Activated naive CD4-positive, alpha-beta T cell treated with anti-CD3 and anti-CD28 coated beads, Interleukin-2, amount 10 ng/mL, durations not matched to agents 7 days and 5 days (primary cell): ENCODE data around the gene BICRA.
"Not testable (repeated sequence)": the region's sequence is repeated elsewhere in the genome, so short reads cannot be mapped to it uniquely, and the experiment has no call there.

Source experiments
- CTCF ChIA-PET: fragments of 350-600 bp; sonication (Branson Sonifier 250); formaldehyde crosslinking; loops from one replicate; lab custom pipeline; 2021; ENCODE audit warnings: antibody characterized with exemption; lab: Charles Lee
- DNase-seq: peaks from one replicate; pipeline ENCODE4 v3.0.0-alpha.2; 2020
- H3K27ac Mint-ChIP-seq: one replicate; pipeline ENCODE4 v1.8.0; 2021; ENCODE audit warnings: mild to moderate bottlenecking, moderate library complexity, mixed read lengths
- H3K27me3 Mint-ChIP-seq: one replicate; pipeline ENCODE4 v1.8.0; 2021; ENCODE audit warnings: mild to moderate bottlenecking, mixed read lengths
- H3K36me3 Mint-ChIP-seq: one replicate; pipeline ENCODE4 v1.8.0; 2021; ENCODE audit warnings: mixed read lengths
- H3K4me1 Mint-ChIP-seq: one replicate; pipeline ENCODE4 v1.8.0; 2021; ENCODE audit warnings: mixed read lengths
- H3K4me3 Mint-ChIP-seq: one replicate; pipeline ENCODE4 v1.8.0; 2021; ENCODE audit warnings: mild to moderate bottlenecking, moderate library complexity, mixed read lengths
- H3K9me3 Mint-ChIP-seq: one replicate; pipeline ENCODE4 v1.8.0; 2021; ENCODE audit warnings: mixed read lengths

The BICRA gene

DNA sequence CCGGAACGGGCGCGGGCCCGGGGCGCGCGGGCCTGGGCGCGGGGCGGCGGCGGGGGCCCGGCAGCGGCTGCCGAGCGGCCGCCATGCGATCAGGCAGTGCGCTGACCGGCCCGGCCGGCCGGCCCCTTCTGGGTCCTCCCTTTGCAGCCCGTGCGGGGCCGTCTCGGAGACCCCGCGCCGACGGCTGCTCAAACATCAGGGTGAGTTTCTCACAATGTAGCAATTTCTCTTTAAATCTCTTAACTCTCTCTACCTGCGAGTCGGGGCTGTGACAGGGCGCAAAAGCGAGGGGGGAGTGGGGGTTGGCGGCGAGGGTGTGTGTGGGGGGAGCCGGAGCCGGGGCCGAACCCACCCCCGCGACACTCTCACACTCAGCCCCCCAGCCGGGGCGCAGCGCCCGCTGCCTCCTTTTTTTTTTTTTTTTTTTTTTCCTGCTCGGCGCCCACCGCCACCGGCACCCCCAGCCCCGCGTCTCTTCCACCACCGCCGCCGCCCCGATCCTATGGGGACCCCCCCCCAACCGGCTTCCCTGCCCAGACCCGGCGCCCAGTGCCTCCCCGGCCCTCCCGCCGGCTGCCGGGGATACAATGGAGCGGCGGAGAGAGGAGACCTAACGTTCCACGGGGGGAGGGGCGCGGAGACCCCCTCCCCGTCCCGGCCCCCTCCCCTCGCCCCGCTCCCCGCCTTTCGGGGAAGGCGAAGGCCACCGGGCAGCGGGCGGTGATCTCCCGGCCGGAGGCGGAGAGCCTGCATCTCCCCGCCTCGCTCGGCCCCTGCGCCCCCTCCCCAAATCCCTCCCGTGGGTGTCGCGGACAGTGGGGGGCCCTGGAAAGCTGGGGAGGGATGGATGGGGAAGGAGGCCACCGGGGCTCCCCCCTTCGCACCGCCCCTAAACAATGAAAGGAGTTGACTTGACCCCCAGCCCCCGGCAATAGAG, at the start of gene BICRA:
Gene BICRA (plus strand): TSS at position 166 of the 937 bp plus-strand sequence. CDS start 64,441 bp downstream, outside the sequence.
- CTCF ChIA-PET, result no interaction called here
- Mint-ChIP-seq H3K36me3 (peaks cover 22% of the 10 kb centered on the region), H3K27ac (peak within 1 kb of the TSS; percentile 96), H3K4me3 (peak within 1 kb of the TSS; percentile 90), H3K9me3 (no peaks in the 10 kb centered on the region), H3K27me3 (peaks cover 6% of the 10 kb centered on the region), H3K4me1 (peaks cover 31% of the 10 kb centered on the region)
- peak; percentile 86 for DNase-seq

DNA sequence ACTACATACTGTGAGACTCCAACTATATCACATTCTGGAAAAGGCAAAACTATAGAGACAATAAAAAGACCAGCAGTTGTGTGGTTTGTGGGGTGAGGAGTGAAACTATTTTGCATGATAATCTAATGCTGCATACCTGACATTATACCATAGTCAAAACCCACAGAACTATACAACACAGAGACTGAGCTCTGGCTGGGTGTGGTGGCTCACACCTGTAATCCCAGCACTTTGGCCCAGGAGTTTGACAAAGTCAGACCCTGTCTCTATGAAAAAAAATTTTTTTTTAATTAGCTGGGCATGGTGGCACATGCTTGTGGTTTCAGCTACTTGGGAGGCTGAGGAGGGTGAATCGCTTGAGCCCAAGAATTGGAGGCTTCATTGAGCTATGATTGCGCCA, 47.9 kb upstream of the BICRA start:
- CTCF ChIA-PET, result interaction anchor here (1.0 kb wide), 1 partner anchor 63 kb away, joined by 6 read pairs; no protein-coding TSS in a partner anchor
- H3K4me3 Mint-ChIP-seq, result no peak overlapping the region
- DNase-seq, result no peak
- H3K9me3 Mint-ChIP-seq, result no peaks in the 10 kb centered on the region
- peaks cover 11% of the 10 kb centered on the region for H3K27me3 Mint-ChIP-seq
- H3K27ac Mint-ChIP-seq, result no peak overlapping the region
- no peaks in the 10 kb centered on the region for H3K36me3 Mint-ChIP-seq
- peaks cover 6% of the 10 kb centered on the region for H3K4me1 Mint-ChIP-seq

DNA sequence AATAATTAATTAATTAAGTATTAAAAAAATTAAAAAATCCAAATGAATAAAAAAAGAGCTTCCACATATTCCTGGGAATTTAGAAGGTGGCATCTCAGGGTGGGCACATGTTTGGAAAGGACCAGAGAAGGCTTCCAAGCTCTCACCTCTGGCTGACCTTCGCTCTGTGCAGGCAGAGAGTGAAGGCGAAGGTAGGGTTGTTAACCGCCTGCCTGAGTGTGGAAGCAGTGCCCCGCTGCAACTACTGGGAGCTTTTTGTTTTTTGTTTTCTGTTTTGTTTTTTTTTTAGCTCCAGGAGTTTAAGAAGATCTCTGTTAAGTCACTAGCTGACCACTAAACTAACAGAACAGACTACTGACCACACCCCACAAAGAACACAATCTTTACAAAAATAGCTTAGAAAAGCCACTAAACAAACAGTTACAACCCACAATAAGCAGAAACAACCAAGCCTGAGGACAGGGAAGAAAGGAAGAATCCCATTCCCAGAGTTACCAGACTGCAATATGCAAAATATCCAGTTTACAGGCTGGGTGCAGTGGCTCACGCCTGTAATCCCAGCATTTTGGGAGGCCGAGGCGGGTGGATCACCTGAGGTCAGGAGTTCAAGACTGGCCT, 47.4 kb upstream of the BICRA start:
- Mint-ChIP-seq H3K4me3 (no peak overlapping the region), H3K9me3 (no peaks in the 10 kb centered on the region), H3K4me1 (peaks cover 6% of the 10 kb centered on the region), H3K27ac (no peak overlapping the region), H3K27me3 (peaks cover 11% of the 10 kb centered on the region), H3K36me3 (no peaks in the 10 kb centered on the region)
- no peak for DNase-seq
- CTCF ChIA-PET, result interaction anchor here (1.0 kb wide), 1 partner anchor 62 kb away, joined by 6 read pairs; no protein-coding TSS in a partner anchor

DNA sequence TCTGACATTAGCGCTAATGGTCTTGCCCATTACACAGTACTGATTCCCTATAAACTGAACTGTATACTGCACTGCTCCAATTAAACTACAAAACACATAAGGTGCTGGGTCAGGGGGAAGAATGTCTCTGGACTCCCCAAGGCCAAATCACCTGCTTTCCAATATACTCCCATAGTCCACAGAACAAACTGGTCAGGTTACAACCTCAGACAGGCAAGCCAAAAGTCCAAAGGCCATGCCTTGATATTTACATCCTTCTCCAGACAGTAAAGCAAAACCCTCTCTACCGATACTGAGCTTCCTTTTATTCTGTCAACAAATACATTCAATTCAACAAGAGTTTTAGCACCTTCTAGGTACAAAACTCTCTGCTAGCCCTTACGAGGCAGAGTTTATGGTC, 44.9 kb upstream of the BICRA start:
- CTCF ChIA-PET, result no interaction called here
- Mint-ChIP-seq H3K36me3 (no peaks in the 10 kb centered on the region), H3K9me3 (no peaks in the 10 kb centered on the region), H3K4me1 (peaks cover 6% of the 10 kb centered on the region), H3K27ac (no peak overlapping the region), H3K4me3 (no peak overlapping the region), H3K27me3 (peaks cover 16% of the 10 kb centered on the region)
- DNase-seq, result no peak

DNA sequence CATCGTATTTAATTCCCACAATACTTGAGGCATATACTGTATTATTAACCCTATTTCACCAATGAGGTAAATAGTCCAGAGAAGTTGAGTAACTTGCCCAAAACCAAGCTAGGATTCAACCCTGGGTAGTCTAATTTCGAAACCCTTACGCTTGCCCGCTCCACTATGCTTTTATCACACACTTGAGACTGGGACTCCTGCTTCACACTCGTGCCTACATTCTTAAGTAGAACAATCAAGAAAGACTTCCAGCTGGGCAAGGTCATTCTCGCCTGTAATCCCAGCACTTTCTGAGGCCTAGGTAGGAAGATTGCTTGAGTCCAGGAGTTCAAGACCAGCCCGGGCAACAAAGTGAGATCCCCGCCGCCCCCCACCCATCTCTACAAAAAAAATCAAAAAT, 39.6 kb upstream of the BICRA start:
- Mint-ChIP-seq H3K27ac (no peak overlapping the region), H3K9me3 (no peaks in the 10 kb centered on the region), H3K36me3 (no peaks in the 10 kb centered on the region), H3K4me3 (no peak overlapping the region), H3K27me3 (peaks cover 42% of the 10 kb centered on the region), H3K4me1 (peaks cover 15% of the 10 kb centered on the region)
- CTCF ChIA-PET, result no interaction called here
- DNase-seq, result no peak

DNA sequence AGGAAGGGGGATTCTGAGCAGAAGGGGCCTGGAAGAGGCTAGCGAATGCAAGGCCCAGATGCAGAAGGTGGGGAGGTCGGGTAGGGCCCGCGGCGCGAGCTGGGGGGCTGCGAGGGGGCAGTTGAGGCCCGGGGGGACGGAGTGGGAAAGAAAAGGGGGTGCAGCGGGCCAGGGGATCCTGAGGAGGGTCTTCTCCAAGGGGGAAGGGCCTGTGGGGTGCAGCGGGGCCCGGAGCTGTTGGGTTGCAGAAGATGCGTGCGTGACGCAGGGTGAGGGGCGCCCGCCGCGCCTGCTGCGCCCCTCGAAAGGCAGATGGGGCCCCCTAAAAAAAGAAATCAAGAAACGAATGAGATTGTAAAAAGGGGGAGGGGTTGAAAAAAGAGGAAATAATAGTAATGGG, 36.3 kb upstream of the BICRA start:
- Mint-ChIP-seq H3K27ac (no peak overlapping the region), H3K4me1 (peaks cover 37% of the 10 kb centered on the region), H3K4me3 (no peak overlapping the region), H3K9me3 (no peaks in the 10 kb centered on the region), H3K36me3 (no peaks in the 10 kb centered on the region), H3K27me3 (peaks cover 48% of the 10 kb centered on the region)
- DNase-seq, result no peak
- CTCF ChIA-PET, result no interaction called here

DNA sequence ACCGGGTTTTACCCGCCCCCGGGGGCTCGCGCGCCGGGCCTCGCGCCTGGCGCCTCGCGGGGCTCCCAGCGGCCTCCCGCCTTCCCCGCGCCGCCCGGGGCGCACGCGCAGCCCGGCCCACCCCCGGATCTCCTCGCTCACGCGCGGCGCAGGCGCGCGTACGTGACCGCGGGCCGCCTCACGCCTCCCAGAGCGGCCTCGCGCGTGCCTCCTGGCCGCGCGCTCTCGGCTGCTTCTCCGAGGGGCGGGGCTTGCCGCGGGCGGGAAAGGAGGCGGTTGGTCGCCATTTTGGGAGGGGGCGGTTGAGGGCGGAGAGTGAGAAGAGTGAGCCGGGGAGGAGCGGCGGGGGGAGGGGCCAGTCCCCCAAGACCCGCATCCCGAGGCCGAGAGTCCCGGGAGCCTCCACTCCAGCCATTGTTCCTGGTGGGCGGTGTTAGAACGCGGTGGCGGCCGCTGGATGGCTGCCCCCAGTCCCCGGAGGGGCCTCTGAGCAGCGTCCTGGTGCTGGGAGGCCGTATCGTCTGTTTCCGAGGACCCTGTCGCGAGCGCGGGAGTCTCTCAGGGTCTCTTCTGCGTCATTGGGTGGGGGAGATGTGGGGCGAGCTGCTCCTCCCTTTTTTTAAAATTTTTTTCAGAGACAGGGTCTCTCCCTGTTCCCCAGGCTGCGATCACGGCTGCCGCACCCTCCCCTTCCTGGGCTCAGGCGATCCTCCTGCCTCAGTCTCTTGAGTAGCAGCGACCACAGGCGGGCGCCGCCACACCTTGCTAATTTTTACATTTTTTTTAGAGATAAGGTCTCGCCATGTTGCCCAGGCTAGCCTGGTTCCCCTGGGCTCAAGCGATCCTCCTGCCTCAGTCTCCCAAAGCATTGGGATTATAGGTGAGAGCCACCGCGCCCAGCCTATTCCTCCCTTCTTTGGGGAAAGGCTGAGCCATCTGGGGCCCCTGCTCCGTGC, 35.6 kb upstream of the BICRA start, which contains the start of gene ZNF541:
Gene ZNF541 (minus strand): TSS at position 78 of the 956 bp plus-strand sequence. CDS start 17,292 bp downstream, outside the sequence.
- H3K27ac Mint-ChIP-seq, result no peak within 1 kb of the TSS
- DNase-seq, result peak; percentile 84
- H3K36me3 Mint-ChIP-seq, result peaks cover 1% of the 10 kb centered on the region
- H3K9me3 Mint-ChIP-seq, result no peaks in the 10 kb centered on the region
- peak within 1 kb of the TSS; percentile 28 for H3K4me3 Mint-ChIP-seq
- peaks cover 44% of the 10 kb centered on the region for H3K27me3 Mint-ChIP-seq
- CTCF ChIA-PET, result no interaction called here
- peaks cover 44% of the 10 kb centered on the region for H3K4me1 Mint-ChIP-seq

DNA sequence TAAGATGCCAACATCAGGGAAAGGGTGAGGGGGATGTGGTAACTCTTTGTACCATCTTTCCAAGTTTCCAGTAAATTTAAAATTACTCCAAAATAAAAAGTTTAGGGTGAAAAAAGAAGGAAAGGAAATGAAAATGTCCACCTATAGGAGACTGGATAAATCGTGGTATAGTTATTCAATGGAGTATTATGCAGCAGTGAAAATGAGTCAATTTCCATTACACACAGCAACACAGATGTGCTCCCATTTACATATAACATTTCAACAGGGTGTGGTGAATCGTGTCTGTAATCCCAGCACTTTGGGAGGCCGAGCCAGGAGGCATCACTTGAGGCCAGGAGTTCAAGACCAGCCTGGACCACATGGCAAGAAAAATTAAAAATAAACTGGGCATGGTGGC, 28.5 kb upstream of the BICRA start:
- Mint-ChIP-seq H3K36me3 (peaks cover 1% of the 10 kb centered on the region), H3K4me3 (no peak overlapping the region), H3K4me1 (peaks cover 59% of the 10 kb centered on the region), H3K9me3 (peaks cover under 1% of the 10 kb centered on the region), H3K27ac (no peak overlapping the region), H3K27me3 (peaks cover 5% of the 10 kb centered on the region)
- no peak for DNase-seq
- CTCF ChIA-PET, result no interaction called here

DNA sequence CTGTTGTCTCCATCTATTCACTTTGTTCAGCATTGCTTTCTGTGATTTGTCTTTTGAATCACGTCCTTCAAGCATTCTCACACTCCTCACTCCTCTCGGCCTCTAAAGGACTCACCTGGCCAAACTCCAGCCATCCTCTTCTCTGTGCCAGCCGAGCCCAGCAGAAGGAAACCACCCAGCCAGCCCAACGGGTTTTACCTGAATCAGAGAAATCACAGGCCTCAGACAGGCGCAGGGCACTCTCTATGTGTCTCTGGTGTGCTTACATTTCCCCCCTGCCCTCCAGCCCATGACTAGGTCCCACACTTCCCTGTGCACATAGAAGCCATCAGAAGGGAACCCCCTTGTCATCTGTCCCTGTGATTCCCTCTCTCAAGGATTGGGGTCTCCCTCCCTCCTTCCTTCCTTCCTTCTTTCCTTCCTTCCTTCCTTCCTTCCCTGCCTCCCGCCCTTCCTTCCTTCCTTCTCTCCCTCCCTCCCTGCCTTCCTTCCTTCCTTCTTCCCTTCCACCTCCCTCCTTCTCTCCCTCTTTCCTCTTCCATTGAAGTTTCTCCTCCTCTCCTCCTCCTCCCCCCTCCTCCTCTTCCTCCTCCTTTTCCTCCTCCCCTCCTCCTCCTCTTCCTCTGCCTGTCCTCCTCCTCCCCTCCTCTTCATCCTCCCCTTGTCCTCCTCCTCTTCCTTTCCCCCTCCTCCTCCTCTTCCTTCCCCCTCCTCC, 27.2 kb upstream of the BICRA start:
- CTCF ChIA-PET, result no interaction called here
- H3K4me3 Mint-ChIP-seq, result no peak overlapping the region
- DNase-seq, result no peak
- peaks cover 11% of the 10 kb centered on the region for H3K9me3 Mint-ChIP-seq
- peaks cover 10% of the 10 kb centered on the region for H3K27me3 Mint-ChIP-seq
- H3K27ac Mint-ChIP-seq, result peak overlapping the region; percentile 40
- H3K36me3 Mint-ChIP-seq, result peaks cover 7% of the 10 kb centered on the region
- H3K4me1 Mint-ChIP-seq, result peaks cover 46% of the 10 kb centered on the region

DNA sequence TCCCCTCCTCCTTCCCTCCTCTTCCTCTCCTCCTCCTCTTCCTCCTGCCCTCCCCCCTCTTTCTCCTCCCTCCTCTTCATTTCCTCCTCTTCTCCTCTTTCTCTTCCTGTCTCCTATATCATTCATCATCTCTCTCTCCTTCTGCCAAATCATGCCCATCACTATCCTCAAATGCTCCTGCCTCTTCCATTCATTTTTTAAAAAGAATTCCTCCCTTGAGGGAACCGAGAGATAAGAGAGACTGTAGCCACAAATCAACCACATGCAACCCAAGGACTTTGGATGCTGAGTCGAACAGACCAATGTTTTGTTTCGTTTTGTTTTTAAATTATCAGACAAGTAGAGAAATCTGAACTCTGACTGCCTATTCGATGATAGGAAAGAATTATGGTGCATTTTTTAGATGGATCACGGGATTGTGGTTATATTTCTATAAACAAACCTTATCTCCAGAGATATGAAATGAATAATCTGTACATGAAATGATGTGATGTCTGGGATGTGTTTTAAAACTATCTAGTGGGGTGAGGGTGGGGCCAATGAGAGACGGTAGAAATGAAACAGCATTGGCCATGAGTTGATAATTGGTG, 26.5 kb upstream of the BICRA start:
- H3K36me3 Mint-ChIP-seq, result peaks cover 7% of the 10 kb centered on the region
- H3K9me3 Mint-ChIP-seq, result peaks cover 11% of the 10 kb centered on the region
- DNase-seq, result no peak
- H3K27ac Mint-ChIP-seq, result peak overlapping the region; percentile 85
- H3K4me3 Mint-ChIP-seq, result peak overlapping the region; percentile 45
- peaks cover 8% of the 10 kb centered on the region for H3K27me3 Mint-ChIP-seq
- H3K4me1 Mint-ChIP-seq, result peaks cover 40% of the 10 kb centered on the region
- CTCF ChIA-PET, result no interaction called here

DNA sequence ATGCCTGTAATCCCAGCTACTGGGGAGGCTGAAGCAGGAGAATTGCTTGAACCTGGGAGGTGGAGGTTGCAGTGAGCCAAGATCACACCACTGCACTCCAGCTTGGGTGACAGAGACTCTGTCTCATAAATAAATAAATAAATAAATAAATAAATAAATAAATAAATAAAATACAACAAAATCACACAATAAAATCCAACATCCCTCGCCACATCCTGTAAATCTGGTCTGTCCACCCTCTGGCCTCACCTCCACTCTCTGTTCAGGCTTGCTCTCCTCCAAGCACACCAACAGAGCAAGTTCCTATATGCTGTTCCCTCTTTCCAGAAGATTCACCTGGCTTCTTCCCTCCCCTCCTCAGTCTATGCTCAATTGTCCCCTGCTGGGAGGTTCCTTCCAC, 25.8 kb upstream of the BICRA start:
- H3K4me3 Mint-ChIP-seq, DNase-seq, H3K27me3 Mint-ChIP-seq, H3K27ac Mint-ChIP-seq, H3K36me3 Mint-ChIP-seq: not testable (repeated sequence)
- Mint-ChIP-seq H3K9me3 (peaks cover 13% of the 10 kb centered on the region), H3K4me1 (peaks cover 32% of the 10 kb centered on the region)
- CTCF ChIA-PET, result interaction anchor here (1.0 kb wide), 1 partner anchor 147 kb away, joined by 3 read pairs; no protein-coding TSS in a partner anchor

DNA sequence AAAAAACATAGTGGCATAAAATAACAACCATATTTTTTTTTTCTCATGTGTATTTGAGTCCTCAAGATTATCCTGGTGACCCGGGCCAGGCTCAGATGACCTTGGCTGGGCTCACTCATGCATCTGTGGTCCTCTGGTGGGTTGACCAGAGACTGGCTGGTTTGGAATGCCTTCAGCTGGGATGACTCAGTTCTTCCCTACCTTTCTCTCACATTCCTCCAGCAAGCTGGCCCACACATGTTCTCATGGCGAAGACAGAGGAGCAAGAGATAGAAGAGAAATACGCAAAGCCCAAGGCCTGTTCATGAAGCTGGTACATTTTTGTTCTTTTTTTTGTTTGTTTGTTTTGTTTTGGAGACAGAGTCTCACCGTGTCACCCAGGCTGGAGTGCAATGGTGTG, 21.6 kb upstream of the BICRA start:
- Mint-ChIP-seq H3K27me3 (peaks cover 14% of the 10 kb centered on the region), H3K4me3 (no peak overlapping the region), H3K36me3 (peaks cover 5% of the 10 kb centered on the region), H3K9me3 (peaks cover 13% of the 10 kb centered on the region), H3K4me1 (peaks cover 8% of the 10 kb centered on the region), H3K27ac (no peak overlapping the region)
- CTCF ChIA-PET, result no interaction called here
- no peak for DNase-seq

DNA sequence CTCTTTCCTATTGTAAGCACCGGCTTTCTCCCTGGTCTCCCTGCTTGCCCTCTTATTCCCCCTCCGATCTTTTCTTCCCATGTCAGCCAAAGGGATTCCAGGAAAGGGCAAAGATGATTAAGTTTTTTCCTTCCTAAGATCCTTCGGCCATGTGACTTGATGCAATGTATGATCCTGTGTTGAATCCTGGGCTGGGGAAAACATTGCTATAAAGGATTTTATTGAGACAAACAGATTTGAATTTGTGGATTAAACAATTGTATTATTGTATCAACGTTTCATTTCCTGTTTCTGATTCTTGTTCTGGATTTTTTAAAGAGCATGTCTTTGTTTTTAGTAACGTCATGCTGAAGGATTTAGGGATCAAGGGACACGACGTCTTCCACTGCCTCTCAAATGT, 19.1 kb upstream of the BICRA start:
- H3K9me3 Mint-ChIP-seq, result peaks cover 13% of the 10 kb centered on the region
- CTCF ChIA-PET, result no interaction called here
- H3K4me3 Mint-ChIP-seq, result no peak overlapping the region
- peaks cover 5% of the 10 kb centered on the region for H3K36me3 Mint-ChIP-seq
- H3K27me3 Mint-ChIP-seq, result peaks cover 25% of the 10 kb centered on the region
- H3K4me1 Mint-ChIP-seq, result no peaks in the 10 kb centered on the region
- DNase-seq, result no peak
- H3K27ac Mint-ChIP-seq, result no peak overlapping the region
